Brain pericyte (primary cell): ENCODE results near the gene PTPN3.

Experiments used
- DNase-seq: peaks from one replicate; pipeline ENCODE4 v3.0.0-alpha.2; 2012; ENCODE audit warnings: low read depth, low spot score

Gene PTPN3

DNA sequence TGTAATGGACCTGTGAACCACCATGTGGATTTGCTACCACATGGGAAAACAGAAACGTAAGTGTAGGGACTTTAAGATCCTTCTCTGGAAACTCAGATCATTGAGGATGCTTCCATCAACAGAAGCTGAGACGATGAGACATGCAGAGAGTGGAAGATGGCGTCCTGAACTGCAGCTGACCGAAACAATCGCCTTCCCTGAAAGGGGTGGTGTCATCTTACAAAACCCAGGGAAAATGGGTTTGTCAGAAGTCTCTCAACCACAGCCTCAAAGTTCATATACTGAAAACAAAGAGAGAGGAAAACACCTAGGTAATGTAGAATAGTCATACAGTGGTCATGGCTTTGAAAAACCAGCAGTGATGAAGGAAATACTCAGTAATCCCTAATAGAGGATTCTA is 6.6 kb upstream of the PTPN3 start:
- no peak for DNase-seq

DNA sequence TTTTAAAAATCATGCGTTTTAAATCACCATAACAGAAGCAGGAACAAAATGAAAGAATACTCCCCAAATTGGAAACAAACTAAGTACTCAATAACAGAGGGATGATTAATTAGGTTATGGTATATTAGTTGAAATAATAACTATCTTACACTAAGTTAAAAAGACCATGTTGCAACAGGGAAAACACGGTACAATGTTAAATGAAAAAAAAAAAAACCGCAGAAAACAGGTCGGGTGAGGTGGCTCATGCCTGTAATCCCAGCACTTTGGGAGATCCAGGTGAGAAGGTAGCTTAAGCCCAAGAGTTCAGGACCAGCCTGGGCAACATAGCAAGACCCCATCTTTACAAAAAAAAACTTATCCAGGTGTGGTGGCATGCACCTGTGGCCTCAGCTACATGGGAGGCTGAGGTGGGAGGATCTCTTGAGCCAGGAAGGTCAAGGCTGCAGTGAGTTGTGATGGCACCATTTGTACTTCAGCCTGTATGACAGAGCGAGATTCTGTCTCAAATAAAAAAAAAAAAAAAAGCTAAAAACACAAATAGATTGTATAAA is 2.4 kb upstream of the PTPN3 start:
- no peak for DNase-seq

DNA sequence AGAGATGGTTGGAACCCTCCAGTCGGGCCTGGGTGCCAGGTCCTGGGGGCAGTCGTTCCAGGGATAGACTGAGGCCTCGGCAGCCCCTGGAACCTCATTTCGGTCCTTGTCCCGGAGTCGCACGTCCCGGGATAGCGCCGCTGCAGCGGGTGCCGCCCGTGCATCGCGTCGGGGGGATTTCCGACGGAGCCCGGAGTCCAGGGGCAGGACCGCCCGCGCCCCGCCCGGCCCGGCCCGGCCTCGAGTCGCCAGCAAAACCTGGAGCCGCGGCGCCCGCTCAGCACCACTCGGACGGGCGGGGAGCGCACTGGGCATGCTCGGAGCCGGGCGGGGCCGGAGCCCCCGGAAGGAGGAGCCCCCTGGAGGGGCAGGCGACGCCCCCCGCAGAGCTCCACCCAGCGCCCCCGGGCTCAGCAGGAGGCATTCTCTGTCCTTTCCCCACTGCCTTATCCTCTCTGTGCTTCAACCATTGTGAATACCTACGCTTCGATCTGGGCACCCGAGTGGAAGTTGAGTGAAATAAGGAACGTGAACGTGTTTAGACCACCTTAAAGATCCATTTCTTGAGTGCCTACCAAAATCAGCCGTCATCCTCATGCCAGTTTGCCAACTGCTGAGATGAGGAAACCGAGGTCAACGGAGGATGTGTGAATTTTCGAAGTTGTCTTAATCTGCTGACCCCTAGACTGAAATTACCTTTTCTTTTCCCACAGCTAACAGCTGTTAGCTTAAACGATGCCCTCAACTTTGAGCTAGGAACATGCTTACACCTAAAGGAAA is 1.7 kb upstream of the PTPN3 start:
- no peak for DNase-seq

DNA sequence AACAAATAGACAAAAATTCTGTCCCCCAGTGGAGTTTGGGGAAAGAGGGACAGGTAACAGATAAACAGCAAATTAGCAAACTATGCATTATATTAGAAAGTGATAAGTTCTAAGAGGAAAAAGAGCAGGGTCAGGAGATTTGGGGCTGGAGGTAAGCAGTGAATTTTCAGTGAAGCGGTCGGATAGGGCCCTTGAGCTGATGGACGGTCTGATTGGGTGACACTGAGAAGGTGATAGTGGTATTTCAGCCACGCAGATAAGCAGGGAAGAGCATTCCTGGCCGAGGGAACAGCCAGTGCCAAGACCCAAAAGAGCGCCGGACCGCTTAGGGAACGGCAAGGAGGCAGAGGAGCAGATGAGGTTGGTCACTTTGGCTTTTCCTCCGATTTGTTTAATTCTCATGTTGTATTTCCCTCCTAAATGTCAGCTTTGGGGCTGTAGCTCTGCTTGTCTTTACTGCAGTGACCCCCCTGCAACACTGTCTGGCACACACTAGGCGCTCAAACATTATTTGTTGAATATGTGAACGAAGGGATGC is 1.1 kb upstream of the PTPN3 start:
- DNase-seq: no peak

DNA sequence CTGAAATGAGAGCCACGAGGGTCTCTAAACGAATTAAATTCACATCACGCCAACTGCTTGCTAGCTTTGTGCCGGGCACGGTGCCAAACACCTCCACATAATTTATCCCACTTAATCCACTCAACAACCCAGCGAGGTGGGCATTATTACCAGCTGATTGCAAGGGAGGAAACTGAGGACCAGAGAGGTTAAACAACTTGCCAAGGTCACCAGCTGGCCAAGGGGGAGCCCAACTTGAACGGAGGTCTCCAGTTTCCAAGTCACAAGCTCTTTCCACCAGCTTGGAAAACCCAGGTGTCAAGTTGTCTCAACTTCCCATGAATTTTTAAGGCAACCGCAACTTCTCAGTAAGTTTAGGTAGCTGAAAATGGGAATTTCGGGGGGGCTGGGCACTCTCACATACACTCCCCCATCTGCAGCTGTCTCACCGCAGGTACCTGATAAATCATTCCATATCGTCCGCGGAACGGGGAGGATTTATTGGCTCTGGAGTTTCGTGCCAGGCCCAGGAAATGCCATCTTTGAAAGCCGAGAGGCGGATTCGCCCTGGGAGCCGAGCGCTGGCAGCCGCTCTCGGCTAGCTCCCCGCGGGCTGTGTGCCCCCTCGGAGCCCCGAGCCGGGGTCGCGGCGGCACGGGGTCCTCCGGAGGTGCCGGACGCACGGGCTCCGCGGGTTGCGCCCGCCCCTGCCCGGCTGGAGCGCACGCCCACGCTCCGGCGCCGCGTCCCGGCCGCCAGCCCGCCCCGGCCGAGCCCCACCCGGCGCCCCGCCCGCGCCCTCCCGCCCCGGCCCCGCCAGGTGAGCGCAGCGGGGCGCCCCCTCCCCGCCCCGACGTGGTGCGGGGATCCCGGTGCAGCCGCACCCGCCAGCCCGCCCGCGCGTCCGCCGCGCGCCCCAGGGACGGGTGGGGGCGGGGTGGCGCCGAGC is 617 bp downstream of the PTPN3 start:
- DNase-seq: no peak

DNA sequence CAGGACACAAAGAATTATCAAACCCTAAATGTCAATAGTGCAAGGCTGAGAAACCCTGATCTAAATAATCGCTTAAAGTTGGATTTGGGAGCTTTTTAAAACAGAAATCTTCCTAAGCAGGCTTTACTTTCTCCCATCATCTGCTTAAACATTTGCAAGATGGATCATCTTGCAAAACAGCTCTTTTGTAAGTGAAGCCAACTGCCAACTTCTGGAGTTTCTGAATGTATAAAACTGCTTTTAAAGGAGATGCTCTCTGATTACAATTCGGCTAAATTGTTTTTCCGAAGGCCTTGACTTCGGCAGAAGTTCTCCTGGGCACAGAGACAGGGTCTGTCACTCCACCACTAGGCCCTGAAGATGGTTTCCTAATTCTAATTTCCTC is 1.3 kb downstream of the PTPN3 start:
- DNase-seq: no peak

DNA sequence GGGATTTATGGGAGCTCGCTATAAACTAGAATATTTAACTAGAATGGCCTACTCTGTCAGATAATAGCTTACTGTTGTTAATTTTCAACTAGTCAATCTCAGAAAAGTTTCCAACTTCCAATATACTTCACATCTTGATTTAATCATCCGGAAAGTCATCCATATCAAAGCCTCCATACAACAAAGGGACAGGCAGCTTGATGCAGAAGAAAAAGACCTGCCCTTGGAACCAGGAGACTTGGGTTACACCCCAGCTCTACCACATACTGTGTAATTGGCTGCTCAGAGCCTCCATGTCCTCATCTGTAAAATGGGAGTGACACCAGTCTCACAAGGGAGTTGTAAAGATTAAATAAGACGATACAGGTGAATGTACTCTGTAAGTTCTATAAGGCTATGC is 1.9 kb downstream of the PTPN3 start:
- no peak for DNase-seq

DNA sequence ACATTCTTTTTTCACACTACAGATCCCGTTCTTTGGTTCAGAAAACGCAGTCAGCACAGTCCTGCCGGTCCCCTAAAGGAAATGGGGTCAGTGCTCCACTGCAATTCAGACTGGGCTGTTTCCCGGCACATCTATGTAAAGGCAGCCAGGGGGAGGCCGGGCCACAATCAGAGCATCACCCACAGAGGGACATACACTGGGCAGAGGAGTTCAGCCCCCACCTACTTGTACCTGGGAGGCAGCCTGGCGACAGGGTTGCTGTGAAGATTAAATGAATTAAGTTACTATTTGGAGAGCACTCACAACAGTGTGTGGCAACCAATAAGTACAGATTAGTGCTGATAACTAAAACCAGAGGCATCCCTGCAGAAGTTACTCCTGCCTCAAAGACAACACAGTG is 4.5 kb downstream of the PTPN3 start:
- no peak for DNase-seq

DNA sequence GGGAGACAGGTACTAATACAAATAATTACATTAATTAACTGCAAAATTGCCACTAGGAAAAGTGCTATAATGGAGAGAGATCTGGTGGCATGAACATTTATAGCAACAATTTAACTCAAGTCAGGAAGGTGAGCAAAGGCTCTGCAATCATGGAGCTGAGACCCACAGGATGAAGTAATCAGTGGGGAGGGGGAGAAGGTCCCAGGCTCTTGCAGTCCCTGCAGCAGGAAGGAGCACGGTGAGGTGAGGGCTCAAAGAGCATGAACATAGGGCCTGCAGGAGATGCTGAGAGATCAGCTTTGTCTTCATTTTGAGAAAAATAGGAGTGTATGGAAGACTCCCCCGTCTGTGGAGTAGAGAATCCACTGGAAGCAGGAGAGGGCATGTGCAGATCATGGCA is 6.5 kb downstream of the PTPN3 start:
- DNase-seq: no peak

DNA sequence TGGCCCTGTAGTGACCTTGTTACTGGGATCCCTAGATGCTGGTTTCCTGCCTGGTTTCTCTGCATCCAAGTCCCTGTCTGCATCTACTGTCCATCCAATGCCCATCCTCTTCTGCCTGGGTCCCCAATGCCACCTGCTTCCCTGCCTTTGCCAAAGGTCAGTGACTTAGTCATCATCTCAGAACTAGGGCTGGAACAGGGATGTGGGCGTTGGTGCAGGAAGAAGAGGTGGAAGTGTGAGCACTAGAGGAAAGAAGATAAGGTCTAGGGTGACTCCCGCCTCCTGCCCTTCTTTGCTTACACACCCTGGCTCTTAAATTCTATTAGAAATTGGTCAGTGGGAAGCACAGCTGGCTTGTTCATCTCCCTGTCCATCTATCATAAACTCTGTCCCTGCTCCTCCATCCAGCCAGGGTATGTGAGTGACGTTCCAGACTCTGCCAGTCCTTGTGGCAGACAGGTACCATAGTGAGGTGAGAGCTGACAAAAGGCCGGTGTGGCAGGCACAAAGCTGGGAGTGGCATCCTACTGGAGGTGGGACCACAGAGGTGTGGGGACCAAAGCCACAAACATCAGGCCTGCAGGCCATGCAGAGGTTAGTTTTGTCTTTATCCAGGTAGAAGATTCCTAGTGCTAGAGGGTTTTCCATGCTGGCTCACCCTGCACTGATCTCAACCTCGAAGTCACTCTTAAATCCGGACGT is 9.2 kb downstream of the PTPN3 start:
- no peak for DNase-seq

DNA sequence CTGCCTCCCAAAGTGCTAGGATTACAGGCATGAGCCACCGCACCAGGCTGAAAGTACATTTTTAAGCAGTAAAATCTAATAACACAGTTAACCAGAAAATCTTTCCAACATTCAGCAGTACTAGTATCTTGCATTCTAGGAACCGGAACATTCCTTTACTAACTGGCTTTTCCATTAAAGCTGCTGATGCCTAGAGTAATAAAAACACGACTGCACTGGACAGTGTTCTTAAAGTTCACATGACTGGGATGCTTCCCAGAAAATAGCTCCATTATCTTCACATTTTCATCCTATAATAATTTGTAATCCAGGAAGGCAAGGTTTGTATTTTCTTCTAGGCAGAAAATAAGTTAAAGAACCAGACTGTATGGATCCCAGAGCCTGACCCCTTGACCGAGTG is 9.8 kb downstream of the PTPN3 start:
- DNase-seq: no peak

DNA sequence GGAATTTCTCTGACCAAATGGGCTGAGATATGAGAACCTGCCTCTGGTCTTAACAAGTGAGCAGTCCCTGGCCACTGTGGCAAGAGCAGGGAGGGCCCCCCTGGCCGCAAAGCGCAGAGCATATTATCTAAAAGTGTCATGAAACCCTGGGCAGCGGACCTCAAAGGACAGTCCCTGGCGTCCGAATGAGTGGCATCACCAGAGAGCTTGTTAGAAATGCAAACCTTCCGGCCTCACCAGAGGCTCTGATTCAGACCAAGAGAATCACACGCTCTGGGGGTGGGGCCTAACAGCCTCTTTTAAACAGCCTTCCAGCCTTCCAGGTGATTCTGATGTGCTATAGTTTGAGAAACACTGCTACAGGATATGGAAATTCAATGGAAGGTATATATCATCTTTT is 10.9 kb downstream of the PTPN3 start:
- DNase-seq: no peak

DNA sequence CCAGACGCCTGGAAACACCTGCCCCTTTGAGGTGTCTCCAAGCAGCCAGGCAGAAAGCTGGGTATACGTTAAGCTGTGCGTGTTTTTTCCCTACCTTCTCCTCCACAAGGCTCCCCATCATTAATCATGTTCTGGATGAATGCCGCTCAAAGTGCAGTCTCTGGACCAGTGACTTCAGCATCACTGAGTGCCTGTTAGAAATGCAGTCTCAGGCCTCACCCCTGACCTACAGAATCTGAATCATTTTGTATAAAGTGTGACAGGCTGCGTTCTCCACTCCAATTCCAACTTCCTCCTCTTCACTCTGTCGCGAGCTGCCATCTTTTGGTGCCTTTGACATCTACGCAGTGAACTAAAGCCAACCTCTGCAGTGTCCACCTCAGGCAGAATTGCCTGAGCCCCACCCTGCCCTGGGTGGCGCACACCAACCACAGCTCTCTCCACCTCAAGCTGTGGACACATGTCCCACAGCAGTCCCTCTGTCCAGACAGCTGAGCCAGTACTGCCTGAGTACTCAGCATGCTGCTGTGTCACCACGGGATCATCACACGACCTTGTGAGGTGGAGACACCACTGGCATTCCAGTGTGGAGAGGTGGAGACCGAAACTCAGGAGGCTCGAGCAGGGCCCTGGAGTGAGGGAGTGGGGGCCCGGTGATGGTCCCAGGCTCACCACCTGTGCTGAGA is 14.2 kb downstream of the PTPN3 start:
- no peak for DNase-seq

DNA sequence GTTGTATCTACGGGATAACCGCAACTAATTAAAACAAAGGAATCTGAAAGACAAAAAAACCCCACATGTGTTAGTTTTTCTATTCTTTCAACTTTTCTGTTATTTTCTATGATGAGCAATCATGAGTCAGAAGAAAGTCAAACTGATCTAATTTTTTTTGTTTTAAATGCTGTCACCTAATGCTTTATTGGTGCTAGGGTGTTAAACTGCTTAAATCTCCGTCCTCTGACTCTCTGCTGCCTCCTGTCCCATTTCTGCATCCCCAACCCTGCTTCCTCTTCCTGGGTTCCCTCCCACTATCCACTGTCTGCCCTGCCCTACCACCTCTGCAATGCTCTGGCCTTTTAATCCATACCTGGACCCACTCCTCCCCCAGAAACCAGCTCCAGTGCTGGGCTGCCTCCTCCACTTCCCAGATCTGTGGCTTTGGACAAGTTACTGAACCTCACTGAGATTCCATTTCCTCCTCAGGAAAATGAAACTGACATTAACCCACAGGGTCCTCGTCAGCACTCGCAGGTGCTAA is 15.7 kb downstream of the PTPN3 start:
- DNase-seq: no peak

DNA sequence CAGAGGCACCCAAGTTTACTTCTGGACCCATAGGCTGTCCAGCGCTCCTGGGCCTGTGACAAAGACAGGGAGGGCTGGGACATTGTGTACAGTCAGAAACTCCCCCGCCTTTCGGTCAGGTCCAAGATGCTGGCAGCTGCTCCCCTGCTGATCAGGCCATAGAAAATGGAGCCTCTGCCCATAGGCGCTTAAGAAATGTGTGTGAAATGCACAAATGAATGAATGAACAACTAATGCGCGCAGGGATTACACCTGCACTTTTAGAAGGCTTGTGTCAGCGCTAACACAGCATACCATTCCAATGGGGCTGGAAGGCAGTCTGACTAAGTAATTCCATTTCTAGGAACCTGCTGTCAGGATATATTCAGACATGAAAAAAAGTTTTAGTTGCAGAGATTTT is 16.3 kb downstream of the PTPN3 start:
- no peak for DNase-seq

DNA sequence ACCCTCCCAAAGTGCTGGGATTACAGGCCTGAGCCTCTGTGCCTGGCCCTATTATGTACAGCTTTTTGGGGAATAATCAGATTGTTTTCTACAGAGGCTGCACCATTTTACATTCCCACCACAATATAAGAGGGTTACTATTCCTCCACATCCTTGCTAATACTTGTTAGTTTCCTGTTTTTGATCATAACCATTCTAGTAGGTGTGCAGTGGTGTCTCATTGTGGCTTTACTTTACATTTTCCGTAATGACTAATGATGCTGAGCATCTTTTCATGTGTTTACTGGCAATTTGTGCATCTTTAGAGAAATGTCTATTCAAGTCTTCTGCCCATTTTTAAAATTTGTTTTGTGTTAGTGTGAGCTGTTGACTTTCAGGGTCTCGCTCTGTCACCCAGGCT is 18.3 kb downstream of the PTPN3 start:
- no peak for DNase-seq

DNA sequence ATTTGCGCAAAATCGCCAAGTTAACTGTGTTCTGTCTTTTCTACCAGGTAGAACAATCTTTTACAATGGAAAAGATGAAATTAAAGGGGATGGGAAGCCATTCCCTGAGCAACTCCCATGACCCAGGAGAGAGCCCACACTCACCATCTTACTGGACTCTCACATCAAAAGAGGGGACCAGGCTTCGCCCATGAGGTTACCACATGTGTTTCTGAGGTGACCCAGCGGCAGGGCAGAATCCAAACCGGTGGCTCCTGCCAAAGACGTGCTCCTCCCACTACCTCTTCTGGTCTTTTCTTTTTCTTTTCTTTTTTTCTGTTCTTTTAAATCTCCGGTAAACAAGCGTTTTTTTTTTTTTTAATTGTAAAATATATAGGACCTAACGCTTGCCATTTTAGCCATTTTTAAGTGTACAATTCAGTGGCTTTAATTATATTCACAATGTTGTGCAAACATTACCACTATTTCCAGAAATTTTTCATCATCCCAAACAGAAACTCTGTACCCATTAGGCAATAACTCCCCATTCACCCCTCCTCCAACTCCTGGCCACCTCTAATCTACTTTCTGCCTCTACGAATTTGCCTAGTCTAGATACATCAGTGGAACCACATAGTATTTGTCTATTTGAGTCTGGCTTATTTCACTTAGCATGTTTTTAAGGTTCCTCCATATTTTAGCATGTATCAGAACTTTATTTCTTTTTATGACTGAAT is 19.3 kb downstream of the PTPN3 start:
- DNase-seq: no peak

DNA sequence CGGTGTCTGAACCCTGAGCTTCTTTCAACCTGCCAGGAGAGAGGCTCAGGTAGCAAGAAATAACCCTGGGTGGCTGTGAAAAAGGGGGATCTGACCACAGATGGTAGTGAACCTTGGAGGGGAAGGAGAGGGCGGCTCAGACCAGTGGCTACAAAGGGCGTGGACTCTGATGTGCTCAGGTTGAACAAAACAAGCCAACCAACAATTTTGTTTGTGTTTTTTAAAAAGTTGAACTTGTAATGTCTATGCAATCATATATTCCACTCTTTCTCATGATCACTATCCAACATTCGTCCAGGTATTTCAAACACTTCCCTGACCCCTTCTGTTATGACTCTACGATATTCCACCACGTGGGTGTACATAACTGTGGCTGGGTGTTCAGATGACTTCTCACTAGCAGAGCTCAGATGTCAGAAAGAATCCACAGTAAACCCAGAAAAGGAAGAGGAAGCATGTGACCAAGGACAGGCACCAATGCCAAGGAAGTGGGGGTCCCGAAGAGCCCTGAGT is 20.0 kb downstream of the PTPN3 start:
- no peak for DNase-seq

DNA sequence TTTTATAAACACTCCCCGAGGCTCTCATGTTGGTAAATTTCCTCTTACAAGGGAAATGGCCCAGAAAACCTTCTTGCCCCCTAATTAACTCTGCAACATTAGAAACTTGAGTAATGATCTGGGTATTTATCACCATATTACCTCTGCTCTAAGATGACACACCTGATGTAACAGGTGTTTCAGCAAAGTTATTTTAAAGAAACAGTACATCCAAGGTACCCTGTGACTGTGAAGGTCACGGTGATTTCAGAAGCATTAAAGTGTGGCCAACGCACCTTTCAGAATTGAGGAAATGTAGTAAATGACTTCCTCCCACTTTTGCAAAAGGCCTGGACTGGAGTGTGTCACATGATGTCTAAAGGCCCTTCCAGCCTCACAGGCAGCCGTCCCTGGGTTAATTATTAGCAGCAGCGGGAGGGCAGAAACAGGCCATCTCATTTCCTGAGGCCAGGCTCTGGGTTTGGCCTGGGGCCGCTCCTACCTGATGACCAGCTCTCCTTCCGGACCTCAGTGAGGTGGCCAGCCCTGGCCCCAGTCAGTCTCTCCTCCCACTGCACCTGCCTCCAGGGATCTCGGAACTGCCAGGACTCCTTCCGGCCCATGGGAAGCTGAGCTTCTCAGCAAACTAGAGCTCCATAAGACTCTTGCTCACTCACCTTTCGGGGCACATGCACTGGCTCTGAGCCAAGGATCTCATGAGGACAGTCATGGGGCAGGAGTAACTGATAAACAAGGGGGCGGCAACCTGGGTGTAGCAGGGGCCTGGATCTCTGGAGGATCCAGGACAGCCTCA is 20.7 kb downstream of the PTPN3 start:
- no peak for DNase-seq
